GM23338 (cell line): ENCODE results near the gene PVALB. TPM values are rescaled to one million over a fixed set of nuclear protein-coding genes. Genes with fewer than 3 reads are reported as not detected.

Experiments
- ATAC-seq: fragments of 200-7000 bp; cut with Tn5 transposase; 3 replicates; pipeline ENCODE4 v1.9.1; 2020
- DNase-seq: peaks from one replicate; pipeline ENCODE4 v3.0.0-alpha.2; 2015; ENCODE audit warnings: low spot score
- H2AFZ ChIP-seq: fragments of 200-600 bp; sonication (generic); 2 replicates; pipeline ENCODE4 v1.8.0; 2016; ENCODE audit warnings: antibody characterized with exemption, mild to moderate bottlenecking, moderate library complexity
- H3F3A ChIP-seq: fragments of 200-600 bp; sonication (generic); replicated peaks from 2 replicates; pipeline ENCODE4 v1.8.0; 2017; ENCODE audit warnings: antibody characterized with exemption, mixed run types, low read depth
- H3K27ac ChIP-seq: fragments of 200-600 bp; sonication (generic); 2 replicates; pipeline ENCODE4 v1.6.1; 2016; ENCODE audit warnings: low read depth
- H3K27me3 ChIP-seq: fragments of 200-600 bp; sonication (generic); 2 replicates; pipeline ENCODE4 v1.8.0; 2016; ENCODE audit warnings: mild to moderate bottlenecking, mixed run types, moderate library complexity; ENCODE audit not compliant: insufficient read depth
- H3K36me3 ChIP-seq: fragments of 200-600 bp; sonication (generic); 2 replicates; pipeline ENCODE4 v1.8.0; 2016; ENCODE audit warnings: mild to moderate bottlenecking; ENCODE audit not compliant: insufficient read depth
- H3K4me1 ChIP-seq: fragments of 200-600 bp; sonication (generic); 2 replicates; pipeline ENCODE4 v1.8.0; 2016; ENCODE audit warnings: mild to moderate bottlenecking, moderate library complexity; ENCODE audit not compliant: insufficient read depth
- H3K4me2 ChIP-seq: fragments of 200-600 bp; sonication (generic); 2 replicates; pipeline ENCODE4 v1.7.1; 2017; ENCODE audit warnings: mixed run types
- H3K4me3 ChIP-seq: fragments of 200-600 bp; sonication (generic); 2 replicates; pipeline ENCODE4 v1.6.1; 2016; ENCODE audit warnings: mixed run types
- H3K79me2 ChIP-seq: fragments of 200-600 bp; sonication (generic); replicated peaks from 2 replicates; pipeline ENCODE4 v1.8.0; 2017; ENCODE audit warnings: mild to moderate bottlenecking; ENCODE audit not compliant: insufficient read depth
- H3K9me2 ChIP-seq: fragments of 200-600 bp; sonication (generic); 2 replicates; pipeline ENCODE4 v1.8.0; 2017; ENCODE audit not compliant: insufficient read depth
- H4K20me1 ChIP-seq: fragments of 200-600 bp; sonication (generic); replicated peaks from 2 replicates; pipeline ENCODE4 v1.8.0; 2017; ENCODE audit warnings: mild to moderate bottlenecking; ENCODE audit not compliant: insufficient read depth
- H3K27ac Mint-ChIP-seq: 2 replicates; pipeline ENCODE4 v1.8.0; 2020; ENCODE audit warnings: inconsistent platforms, mild to moderate bottlenecking, moderate library complexity, mixed read lengths
- H3K27me3 Mint-ChIP-seq: 3 replicates; pipeline ENCODE4 v1.8.0; 2022; ENCODE audit warnings: low read depth, mild to moderate bottlenecking, moderate library complexity, mixed read lengths, inconsistent platforms; ENCODE audit not compliant: insufficient read depth, poor library complexity
- H3K36me3 Mint-ChIP-seq: 3 replicates; pipeline ENCODE4 v1.8.0; 2021; ENCODE audit warnings: low read depth, mild to moderate bottlenecking, inconsistent platforms, moderate library complexity, mixed read lengths
- H3K4me1 Mint-ChIP-seq: 3 replicates; pipeline ENCODE4 v1.8.0; 2020; ENCODE audit warnings: mild to moderate bottlenecking, inconsistent platforms, mixed read lengths
- H3K4me3 Mint-ChIP-seq: 3 replicates; pipeline ENCODE4 v1.8.0; 2021; ENCODE audit warnings: moderate library complexity, mild to moderate bottlenecking, inconsistent platforms, mixed read lengths
- H3K9me3 Mint-ChIP-seq: 3 replicates; pipeline ENCODE4 v1.8.0; 2020; ENCODE audit warnings: moderate library complexity, mild to moderate bottlenecking, inconsistent platforms, mixed read lengths
- CREB1 ChIP-seq: fragments of 250-450 bp; sonication (Bioruptor Pico); IDR thresholded peaks from 2 replicates; pipeline ENCODE4 v1.5.0; 2020; ENCODE audit warnings: low read depth, mild to moderate bottlenecking, moderate library complexity
- EZH2 ChIP-seq: fragments of 200-600 bp; sonication (generic); IDR thresholded peaks from one replicate; pipeline ENCODE4 v1.8.0; 2017; ENCODE audit warnings: antibody characterized with exemption, mild to moderate bottlenecking, low read depth; ENCODE audit not compliant: unreplicated experiment
- EZH2phosphoT487 ChIP-seq: fragments of 200-600 bp; sonication (generic); IDR thresholded peaks from one replicate; pipeline ENCODE4 v1.8.1; 2018; ENCODE audit warnings: antibody characterized with exemption; ENCODE audit not compliant: unreplicated experiment
- JUNB ChIP-seq: IDR thresholded peaks from one replicate; pipeline ENCODE4 v1.6.1; 2016; ENCODE audit warnings: antibody characterized with exemption; ENCODE audit not compliant: unreplicated experiment
- NANOG ChIP-seq: IDR thresholded peaks from 2 replicates; pipeline ENCODE4 v1.6.1; 2016; ENCODE audit warnings: antibody characterized with exemption, borderline replicate concordance
- POLR2AphosphoS5 ChIP-seq: IDR thresholded peaks from 2 replicates; pipeline ENCODE4 v1.6.1; 2016; ENCODE audit warnings: antibody characterized with exemption, low read depth
- STAT1 ChIP-seq: IDR thresholded peaks from one replicate; pipeline ENCODE4 v1.6.1; 2016; ENCODE audit warnings: antibody characterized with exemption; ENCODE audit not compliant: unreplicated experiment
- ZNF114 ChIP-seq: fragments of 250-450 bp; sonication (Bioruptor Pico); IDR thresholded peaks from 2 replicates; pipeline ENCODE4 v1.5.0; 2020; ENCODE audit warnings: mild to moderate bottlenecking, moderate library complexity
- ZNF331 ChIP-seq: fragments of 250-450 bp; sonication (Bioruptor Pico); IDR thresholded peaks from 2 replicates; pipeline ENCODE4 v1.5.0; 2020; ENCODE audit warnings: low read depth, mild to moderate bottlenecking, moderate library complexity
- polyA plus RNA-seq: library from polyadenylated mRNA; unstranded; fragments of >200 nt; fragmentation: Nextera tagmentation; extraction: Ambion mirVana; gene quantifications from 2 replicates; pipeline ENCODE4 v1.2.1, GENCODE V29; 2016
- total RNA-seq: library from RNA; depleted of rRNA; stranded (reverse); fragments of >200 nt; shearing (Covaris generic); gene quantifications from 2 replicates; pipeline ENCODE4 v1.2.3, GENCODE V29; 2014
- TF ChIP-seq, protein P1 (sequence below): IDR thresholded peaks from one replicate; pipeline ENCODE4 v1.6.1; 2018; ENCODE audit warnings: antibody characterized with exemption; ENCODE audit not compliant: unreplicated experiment
- TF ChIP-seq, protein P2 (sequence below): IDR thresholded peaks from 2 replicates; pipeline ENCODE4 v1.6.1; 2016; ENCODE audit warnings: antibody characterized with exemption
- TF ChIP-seq, protein P3 (sequence below), 2 experiments: fragments of 200-600 bp in 1 of 2; sonication (generic) in 1 of 2; conservative IDR thresholded peaks; 2 replicates each; pipeline versions ENCODE4 v1.5.1 to v1.6.1; 2016 to 2017; ENCODE audit warnings: antibody characterized with exemption in 2 of 2, low read depth in 2 of 2, mild to moderate bottlenecking in 2 of 2, moderate library complexity in 1 of 2
- TF ChIP-seq, protein P4 (sequence below): fragments of 250-450 bp; sonication (Bioruptor Pico); IDR thresholded peaks from 2 replicates; pipeline ENCODE4 v1.5.0; 2020; ENCODE audit warnings: mild to moderate bottlenecking, moderate library complexity

Gene PVALB
- total and polyA plus RNA-seq, 2 experiments from 2014 or later: 7.9 TPM; not detected in 1

DNA sequence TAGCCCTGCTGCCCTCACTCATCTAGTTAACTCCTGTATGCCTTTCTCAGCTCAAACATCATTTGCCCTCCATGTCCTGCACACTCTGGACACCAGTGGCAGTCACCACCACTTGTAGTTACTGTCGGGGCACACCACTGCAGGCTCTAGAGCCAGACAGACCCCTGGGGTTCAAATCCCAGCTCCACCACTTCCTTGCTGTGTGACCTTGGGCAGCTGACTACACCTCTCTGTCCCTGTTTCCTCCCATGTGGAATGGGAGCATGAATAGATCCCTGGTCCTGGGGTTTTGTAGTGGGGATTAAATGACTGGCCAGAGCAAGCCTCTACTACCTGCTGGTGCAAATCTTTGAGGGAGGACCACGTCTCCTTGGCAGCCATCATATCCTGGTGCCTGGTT is 33.1 kb downstream of the PVALB start:
- peaks cover 26% of the 10 kb centered on the region for H3K4me1 Mint-ChIP-seq
- H3K27me3 Mint-ChIP-seq: peaks cover 10% of the 10 kb centered on the region
- no peak for DNase-seq
- Histone ChIP-seq H3K4me2 (no peak overlapping the region), H2AFZ (no peak overlapping the region), H3K27ac (no peak overlapping the region), H3K4me3 (no peak overlapping the region), H3K9me2 (no peaks in the 10 kb centered on the region), H3K79me2 (no peaks in the 10 kb centered on the region), H3F3A (no peaks in the 10 kb centered on the region), H3K27me3 (no peaks in the 10 kb centered on the region), H3K4me1 (no peaks in the 10 kb centered on the region), H3K36me3 (no peaks in the 10 kb centered on the region), H4K20me1 (no peaks in the 10 kb centered on the region)
- no peak overlapping the region for H3K4me3 Mint-ChIP-seq
- ATAC-seq: no peak
- H3K9me3 Mint-ChIP-seq: peaks cover 8% of the 10 kb centered on the region
- TF ChIP-seq, protein P1, sequence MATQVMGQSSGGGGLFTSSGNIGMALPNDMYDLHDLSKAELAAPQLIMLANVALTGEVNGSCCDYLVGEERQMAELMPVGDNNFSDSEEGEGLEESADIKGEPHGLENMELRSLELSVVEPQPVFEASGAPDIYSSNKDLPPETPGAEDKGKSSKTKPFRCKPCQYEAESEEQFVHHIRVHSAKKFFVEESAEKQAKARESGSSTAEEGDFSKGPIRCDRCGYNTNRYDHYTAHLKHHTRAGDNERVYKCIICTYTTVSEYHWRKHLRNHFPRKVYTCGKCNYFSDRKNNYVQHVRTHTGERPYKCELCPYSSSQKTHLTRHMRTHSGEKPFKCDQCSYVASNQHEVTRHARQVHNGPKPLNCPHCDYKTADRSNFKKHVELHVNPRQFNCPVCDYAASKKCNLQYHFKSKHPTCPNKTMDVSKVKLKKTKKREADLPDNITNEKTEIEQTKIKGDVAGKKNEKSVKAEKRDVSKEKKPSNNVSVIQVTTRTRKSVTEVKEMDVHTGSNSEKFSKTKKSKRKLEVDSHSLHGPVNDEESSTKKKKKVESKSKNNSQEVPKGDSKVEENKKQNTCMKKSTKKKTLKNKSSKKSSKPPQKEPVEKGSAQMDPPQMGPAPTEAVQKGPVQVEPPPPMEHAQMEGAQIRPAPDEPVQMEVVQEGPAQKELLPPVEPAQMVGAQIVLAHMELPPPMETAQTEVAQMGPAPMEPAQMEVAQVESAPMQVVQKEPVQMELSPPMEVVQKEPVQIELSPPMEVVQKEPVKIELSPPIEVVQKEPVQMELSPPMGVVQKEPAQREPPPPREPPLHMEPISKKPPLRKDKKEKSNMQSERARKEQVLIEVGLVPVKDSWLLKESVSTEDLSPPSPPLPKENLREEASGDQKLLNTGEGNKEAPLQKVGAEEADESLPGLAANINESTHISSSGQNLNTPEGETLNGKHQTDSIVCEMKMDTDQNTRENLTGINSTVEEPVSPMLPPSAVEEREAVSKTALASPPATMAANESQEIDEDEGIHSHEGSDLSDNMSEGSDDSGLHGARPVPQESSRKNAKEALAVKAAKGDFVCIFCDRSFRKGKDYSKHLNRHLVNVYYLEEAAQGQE: no peak
- TF ChIP-seq NANOG (no peak), EZH2 (no peak), STAT1 (no peak), JUNB (no peak), CREB1 (CRISPR knock-in tag) (no peak), EZH2phosphoT487 (no peak), ZNF331 (CRISPR knock-in tag) (no peak), POLR2AphosphoS5 (no peak), ZNF114 (CRISPR knock-in tag) (no peak)
- TF ChIP-seq, protein P2, sequence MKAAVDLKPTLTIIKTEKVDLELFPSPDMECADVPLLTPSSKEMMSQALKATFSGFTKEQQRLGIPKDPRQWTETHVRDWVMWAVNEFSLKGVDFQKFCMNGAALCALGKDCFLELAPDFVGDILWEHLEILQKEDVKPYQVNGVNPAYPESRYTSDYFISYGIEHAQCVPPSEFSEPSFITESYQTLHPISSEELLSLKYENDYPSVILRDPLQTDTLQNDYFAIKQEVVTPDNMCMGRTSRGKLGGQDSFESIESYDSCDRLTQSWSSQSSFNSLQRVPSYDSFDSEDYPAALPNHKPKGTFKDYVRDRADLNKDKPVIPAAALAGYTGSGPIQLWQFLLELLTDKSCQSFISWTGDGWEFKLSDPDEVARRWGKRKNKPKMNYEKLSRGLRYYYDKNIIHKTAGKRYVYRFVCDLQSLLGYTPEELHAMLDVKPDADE: no peak
- TF ChIP-seq, protein P3, sequence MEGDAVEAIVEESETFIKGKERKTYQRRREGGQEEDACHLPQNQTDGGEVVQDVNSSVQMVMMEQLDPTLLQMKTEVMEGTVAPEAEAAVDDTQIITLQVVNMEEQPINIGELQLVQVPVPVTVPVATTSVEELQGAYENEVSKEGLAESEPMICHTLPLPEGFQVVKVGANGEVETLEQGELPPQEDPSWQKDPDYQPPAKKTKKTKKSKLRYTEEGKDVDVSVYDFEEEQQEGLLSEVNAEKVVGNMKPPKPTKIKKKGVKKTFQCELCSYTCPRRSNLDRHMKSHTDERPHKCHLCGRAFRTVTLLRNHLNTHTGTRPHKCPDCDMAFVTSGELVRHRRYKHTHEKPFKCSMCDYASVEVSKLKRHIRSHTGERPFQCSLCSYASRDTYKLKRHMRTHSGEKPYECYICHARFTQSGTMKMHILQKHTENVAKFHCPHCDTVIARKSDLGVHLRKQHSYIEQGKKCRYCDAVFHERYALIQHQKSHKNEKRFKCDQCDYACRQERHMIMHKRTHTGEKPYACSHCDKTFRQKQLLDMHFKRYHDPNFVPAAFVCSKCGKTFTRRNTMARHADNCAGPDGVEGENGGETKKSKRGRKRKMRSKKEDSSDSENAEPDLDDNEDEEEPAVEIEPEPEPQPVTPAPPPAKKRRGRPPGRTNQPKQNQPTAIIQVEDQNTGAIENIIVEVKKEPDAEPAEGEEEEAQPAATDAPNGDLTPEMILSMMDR (conservative IDR thresholded peaks at IDR 0.05; ENCODE audit: low read depth in 2 of 2): no peak
- TF ChIP-seq, protein P4, sequence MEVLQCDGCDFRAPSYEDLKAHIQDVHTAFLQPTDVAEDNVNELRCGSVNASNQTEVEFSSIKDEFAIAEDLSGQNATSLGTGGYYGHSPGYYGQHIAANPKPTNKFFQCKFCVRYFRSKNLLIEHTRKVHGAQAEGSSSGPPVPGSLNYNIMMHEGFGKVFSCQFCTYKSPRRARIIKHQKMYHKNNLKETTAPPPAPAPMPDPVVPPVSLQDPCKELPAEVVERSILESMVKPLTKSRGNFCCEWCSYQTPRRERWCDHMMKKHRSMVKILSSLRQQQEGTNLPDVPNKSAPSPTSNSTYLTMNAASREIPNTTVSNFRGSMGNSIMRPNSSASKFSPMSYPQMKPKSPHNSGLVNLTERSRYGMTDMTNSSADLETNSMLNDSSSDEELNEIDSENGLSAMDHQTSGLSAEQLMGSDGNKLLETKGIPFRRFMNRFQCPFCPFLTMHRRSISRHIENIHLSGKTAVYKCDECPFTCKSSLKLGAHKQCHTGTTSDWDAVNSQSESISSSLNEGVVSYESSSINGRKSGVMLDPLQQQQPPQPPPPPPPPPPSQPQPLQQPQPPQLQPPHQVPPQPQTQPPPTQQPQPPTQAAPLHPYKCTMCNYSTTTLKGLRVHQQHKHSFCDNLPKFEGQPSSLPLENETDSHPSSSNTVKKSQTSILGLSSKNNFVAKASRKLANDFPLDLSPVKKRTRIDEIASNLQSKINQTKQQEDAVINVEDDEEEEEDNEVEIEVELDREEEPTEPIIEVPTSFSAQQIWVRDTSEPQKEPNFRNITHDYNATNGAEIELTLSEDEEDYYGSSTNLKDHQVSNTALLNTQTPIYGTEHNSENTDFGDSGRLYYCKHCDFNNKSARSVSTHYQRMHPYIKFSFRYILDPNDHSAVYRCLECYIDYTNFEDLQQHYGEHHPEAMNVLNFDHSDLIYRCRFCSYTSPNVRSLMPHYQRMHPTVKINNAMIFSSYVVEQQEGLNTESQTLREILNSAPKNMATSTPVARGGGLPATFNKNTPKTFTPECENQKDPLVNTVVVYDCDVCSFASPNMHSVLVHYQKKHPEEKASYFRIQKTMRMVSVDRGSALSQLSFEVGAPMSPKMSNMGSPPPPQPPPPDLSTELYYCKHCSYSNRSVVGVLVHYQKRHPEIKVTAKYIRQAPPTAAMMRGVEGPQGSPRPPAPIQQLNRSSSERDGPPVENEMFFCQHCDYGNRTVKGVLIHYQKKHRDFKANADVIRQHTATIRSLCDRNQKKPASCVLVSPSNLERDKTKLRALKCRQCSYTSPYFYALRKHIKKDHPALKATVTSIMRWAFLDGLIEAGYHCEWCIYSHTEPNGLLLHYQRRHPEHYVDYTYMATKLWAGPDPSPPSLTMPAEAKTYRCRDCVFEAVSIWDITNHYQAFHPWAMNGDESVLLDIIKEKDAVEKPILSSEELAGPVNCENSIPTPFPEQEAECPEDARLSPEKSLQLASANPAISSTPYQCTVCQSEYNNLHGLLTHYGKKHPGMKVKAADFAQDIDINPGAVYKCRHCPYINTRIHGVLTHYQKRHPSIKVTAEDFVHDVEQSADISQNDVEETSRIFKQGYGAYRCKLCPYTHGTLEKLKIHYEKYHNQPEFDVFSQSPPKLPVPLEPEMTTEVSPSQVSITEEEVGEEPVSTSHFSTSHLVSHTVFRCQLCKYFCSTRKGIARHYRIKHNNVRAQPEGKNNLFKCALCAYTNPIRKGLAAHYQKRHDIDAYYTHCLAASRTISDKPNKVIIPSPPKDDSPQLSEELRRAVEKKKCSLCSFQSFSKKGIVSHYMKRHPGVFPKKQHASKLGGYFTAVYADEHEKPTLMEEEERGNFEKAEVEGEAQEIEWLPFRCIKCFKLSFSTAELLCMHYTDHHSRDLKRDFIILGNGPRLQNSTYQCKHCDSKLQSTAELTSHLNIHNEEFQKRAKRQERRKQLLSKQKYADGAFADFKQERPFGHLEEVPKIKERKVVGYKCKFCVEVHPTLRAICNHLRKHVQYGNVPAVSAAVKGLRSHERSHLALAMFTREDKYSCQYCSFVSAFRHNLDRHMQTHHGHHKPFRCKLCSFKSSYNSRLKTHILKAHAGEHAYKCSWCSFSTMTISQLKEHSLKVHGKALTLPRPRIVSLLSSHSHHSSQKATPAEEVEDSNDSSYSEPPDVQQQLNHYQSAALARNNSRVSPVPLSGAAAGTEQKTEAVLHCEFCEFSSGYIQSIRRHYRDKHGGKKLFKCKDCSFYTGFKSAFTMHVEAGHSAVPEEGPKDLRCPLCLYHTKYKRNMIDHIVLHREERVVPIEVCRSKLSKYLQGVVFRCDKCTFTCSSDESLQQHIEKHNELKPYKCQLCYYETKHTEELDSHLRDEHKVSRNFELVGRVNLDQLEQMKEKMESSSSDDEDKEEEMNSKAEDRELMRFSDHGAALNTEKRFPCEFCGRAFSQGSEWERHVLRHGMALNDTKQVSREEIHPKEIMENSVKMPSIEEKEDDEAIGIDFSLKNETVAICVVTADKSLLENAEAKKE: no peak
- no peak overlapping the region for H3K27ac Mint-ChIP-seq
- H3K36me3 Mint-ChIP-seq: peaks cover 5% of the 10 kb centered on the region; the same call in 2 of the 3 replicates
